RWPE2 (cell line): ENCODE results near the gene ODAD2.

Experiments
- ATAC-seq: fragments of 200-7000 bp; cut with Tn5 transposase; 3 replicates; pipeline ENCODE4 v1.9.1; 2021; ENCODE audit warnings: low read depth
- DNase-seq: peaks from one replicate; pipeline ENCODE4 v3.0.0-alpha.2; 2020; ENCODE audit warnings: low spot score
- H3K27ac ChIP-seq: fragments of 450-650 bp; 2 replicates; pipeline ENCODE4 v1.5.1; 2017; ENCODE audit warnings: mild to moderate bottlenecking; ENCODE audit not compliant: poor library complexity, severe bottlenecking
- H3K27me3 ChIP-seq: fragments of 250-450 bp; sonication (Bioruptor Pico); 2 replicates; pipeline ENCODE4 v1.5.1; 2021; ENCODE audit warnings: mild to moderate bottlenecking, moderate library complexity; ENCODE audit not compliant: insufficient read depth, poor library complexity, severe bottlenecking
- H3K36me3 ChIP-seq: fragments of 250-450 bp; sonication (Bioruptor Pico); 2 replicates; pipeline ENCODE4 v1.5.1; 2020; ENCODE audit warnings: low read depth, mild to moderate bottlenecking, moderate library complexity
- H3K4me1 ChIP-seq: fragments of 250-450 bp; sonication (Bioruptor Pico); 2 replicates; pipeline ENCODE4 v1.5.1; 2021; ENCODE audit warnings: mild to moderate bottlenecking, moderate library complexity; ENCODE audit not compliant: insufficient read depth, poor library complexity, severe bottlenecking
- H3K4me3 ChIP-seq: fragments of 250-450 bp; sonication (Bioruptor Pico); 2 replicates; pipeline ENCODE4 v1.5.1; 2021; ENCODE audit warnings: mild to moderate bottlenecking, moderate library complexity; ENCODE audit not compliant: severe bottlenecking
- H3K9me3 ChIP-seq: fragments of 250-450 bp; sonication (Bioruptor Pico); 2 replicates; pipeline ENCODE4 v1.5.1; 2021; ENCODE audit warnings: mild to moderate bottlenecking, moderate library complexity; ENCODE audit not compliant: severe bottlenecking
- TF ChIP-seq, protein P1 (sequence below): fragments of 450-650 bp; IDR thresholded peaks from one replicate; pipeline ENCODE4 v1.5.1; 2017; ENCODE audit warnings: mild to moderate bottlenecking, moderate library complexity; ENCODE audit not compliant: poor library complexity, severe bottlenecking

The ODAD2 gene

DNA sequence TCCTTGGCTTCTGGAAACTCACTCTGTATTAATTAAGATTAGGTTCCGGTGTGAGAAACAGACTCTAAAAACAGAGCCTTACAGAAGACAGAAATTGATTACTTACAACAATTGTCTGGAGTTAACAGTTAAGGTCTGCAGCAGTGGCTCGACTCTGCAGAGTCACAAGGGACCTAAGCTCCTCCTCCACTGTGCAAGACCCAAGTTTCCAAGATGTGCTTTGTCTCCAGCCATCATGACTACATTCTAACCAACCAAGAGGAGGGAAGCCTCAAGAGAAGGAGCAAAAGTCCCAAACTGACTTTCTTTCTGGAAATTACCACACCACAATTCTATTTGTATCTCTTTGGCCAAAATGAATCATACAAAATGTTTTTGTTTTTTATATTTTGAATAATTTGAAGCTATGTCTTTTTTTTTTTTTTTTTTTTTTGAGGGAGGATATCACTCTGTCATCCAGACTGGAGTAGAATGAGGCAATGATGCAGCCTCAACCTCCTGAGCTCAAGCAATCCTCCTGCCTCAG, 14.2 kb upstream of the ODAD2 start:
- TF ChIP-seq, protein P1, sequence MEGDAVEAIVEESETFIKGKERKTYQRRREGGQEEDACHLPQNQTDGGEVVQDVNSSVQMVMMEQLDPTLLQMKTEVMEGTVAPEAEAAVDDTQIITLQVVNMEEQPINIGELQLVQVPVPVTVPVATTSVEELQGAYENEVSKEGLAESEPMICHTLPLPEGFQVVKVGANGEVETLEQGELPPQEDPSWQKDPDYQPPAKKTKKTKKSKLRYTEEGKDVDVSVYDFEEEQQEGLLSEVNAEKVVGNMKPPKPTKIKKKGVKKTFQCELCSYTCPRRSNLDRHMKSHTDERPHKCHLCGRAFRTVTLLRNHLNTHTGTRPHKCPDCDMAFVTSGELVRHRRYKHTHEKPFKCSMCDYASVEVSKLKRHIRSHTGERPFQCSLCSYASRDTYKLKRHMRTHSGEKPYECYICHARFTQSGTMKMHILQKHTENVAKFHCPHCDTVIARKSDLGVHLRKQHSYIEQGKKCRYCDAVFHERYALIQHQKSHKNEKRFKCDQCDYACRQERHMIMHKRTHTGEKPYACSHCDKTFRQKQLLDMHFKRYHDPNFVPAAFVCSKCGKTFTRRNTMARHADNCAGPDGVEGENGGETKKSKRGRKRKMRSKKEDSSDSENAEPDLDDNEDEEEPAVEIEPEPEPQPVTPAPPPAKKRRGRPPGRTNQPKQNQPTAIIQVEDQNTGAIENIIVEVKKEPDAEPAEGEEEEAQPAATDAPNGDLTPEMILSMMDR = no peak
- Histone ChIP-seq H3K4me1 (no peaks in the 10 kb centered on the region), H3K27me3 (no peaks in the 10 kb centered on the region), H3K9me3 (peaks cover 1% of the 10 kb centered on the region), H3K27ac (no peak overlapping the region), H3K4me3 (no peak overlapping the region), H3K36me3 (no peaks in the 10 kb centered on the region)
- no peak for ATAC-seq
- DNase-seq = no peak

DNA sequence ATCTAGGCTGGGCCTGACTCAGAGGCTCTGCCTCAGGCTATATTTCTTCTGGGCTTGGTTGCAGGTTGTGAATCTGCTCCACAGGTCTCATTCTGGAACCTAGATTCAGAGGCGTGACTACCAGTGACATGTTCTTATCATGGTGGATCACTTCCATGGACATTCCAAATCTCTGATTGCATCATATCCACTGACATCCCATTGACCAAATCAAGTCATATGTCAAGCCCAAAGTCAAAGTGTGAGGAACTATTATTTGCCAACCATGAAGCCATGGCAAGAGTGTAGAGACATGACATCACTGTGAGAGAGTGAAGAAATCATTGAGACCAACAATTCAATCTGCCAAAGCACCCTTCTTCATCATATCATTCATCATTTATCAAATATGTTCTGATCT, 11.9 kb upstream of the ODAD2 start:
- no peaks in the 10 kb centered on the region for H3K27me3 ChIP-seq
- peaks cover 1% of the 10 kb centered on the region for H3K9me3 ChIP-seq
- no peak for ATAC-seq
- TF ChIP-seq, protein P1 = no peak
- H3K27ac ChIP-seq = no peak overlapping the region
- no peak overlapping the region for H3K4me3 ChIP-seq
- H3K4me1 ChIP-seq = no peaks in the 10 kb centered on the region
- DNase-seq = no peak
- no peaks in the 10 kb centered on the region for H3K36me3 ChIP-seq

DNA sequence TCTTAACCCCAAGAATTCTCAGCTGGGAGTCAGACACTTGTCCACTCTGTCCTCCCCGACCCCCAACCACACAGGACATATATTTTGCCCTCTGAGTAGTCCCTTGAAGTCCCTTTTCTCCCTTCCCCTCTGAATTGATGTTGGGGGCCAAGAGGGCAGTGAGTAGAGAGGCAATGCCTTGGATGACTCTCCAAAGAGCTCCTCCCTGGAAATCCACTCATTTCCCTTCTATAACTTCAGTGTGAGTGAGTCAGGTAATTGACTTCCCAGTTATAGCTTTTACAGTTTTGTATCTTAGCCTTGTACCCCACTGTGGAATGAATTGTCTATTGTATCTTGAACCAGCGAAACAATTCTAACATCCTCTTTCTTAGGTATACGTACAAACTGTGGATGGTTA, 9.2 kb upstream of the ODAD2 start:
- no peak for ATAC-seq
- Histone ChIP-seq H3K27ac (no peak overlapping the region), H3K27me3 (no peaks in the 10 kb centered on the region), H3K4me3 (no peak overlapping the region), H3K9me3 (no peaks in the 10 kb centered on the region), H3K4me1 (no peaks in the 10 kb centered on the region), H3K36me3 (no peaks in the 10 kb centered on the region)
- TF ChIP-seq, protein P1 = no peak
- no peak for DNase-seq

DNA sequence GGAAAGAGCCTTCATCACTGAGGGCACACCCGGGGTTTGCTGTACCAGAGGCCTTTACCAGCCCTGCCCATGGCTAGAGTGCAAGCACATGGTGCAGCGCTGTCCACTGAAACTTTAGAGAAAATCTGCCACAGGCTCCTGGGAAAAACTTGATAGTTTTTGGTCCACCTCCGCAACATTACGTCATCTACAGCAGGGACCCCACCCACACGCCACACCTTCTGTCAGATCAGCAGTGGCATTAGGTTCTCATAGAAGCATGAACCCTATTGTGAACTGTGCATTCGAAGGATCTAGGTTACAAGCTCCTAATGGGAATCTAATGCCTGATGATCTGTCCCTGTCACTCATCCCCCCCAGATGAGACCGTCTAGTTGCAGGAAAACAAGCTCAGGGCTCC, 2.5 kb upstream of the ODAD2 start:
- ATAC-seq = no peak
- H3K27me3 ChIP-seq = no peaks in the 10 kb centered on the region
- H3K4me3 ChIP-seq = no peak overlapping the region
- no peak for DNase-seq
- no peak overlapping the region for H3K27ac ChIP-seq
- H3K4me1 ChIP-seq = no peaks in the 10 kb centered on the region
- H3K9me3 ChIP-seq = no peaks in the 10 kb centered on the region
- 0 out of 2 replicates have a peak, but pooled peaks cover 2% of the 10 kb centered on the region for H3K36me3 ChIP-seq
- TF ChIP-seq, protein P1 = no peak

DNA sequence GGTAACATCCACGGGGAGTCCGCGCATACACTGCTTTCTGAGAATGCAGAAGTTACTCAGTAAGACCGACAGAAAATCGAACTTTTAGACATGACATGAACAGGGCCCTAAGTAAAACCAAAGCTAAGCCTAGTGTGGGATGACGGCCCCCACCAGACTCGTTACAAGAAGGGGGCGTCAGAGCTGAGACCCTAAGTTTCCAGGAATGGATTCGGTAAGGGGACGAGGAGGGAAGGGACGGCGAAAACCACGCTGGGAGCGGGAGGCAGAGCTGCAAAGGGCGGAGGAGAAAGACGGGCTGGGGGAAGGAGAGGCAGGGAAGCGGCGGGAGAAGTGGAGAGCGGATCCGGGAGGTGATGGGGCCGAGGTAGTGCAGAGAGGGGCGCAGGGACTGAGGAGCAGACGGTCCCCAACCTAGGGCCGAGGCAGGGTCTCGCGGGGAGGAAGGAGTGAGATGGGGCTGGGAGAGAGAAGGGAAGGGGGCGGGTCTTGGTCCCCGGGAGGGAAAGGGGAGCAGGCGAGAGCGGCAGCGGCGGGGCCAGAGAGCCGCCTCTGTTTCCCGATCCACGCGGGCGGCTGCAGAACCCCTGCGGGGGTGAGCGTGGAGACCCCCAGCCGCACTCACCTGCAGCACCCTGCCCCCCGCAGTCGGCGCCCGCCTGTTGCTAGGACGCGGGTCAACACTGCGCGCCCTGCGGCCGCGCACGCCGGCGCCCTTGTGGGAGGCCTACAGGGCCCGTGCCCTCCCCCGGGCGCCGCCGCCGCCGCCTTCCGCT, 513 bp downstream of the ODAD2 start:
- no peaks in the 10 kb centered on the region for H3K4me1 ChIP-seq
- no peaks in the 10 kb centered on the region for H3K27me3 ChIP-seq
- DNase-seq = peak; percentile 61
- H3K36me3 ChIP-seq = 0 out of 2 replicates have a peak, but pooled peaks cover 2% of the 10 kb centered on the region
- TF ChIP-seq, protein P1 = no peak
- peak; percentile 83 for ATAC-seq
- no peak overlapping the region for H3K27ac ChIP-seq
- no peaks in the 10 kb centered on the region for H3K9me3 ChIP-seq
- peak overlapping the region; percentile 90 for H3K4me3 ChIP-seq
